ENCODE measurements around the gene CCN2.
A peak's percentile ranks its signal among the peaks of the same experiment; 100 is the strongest.

Gene CCN2

GRCh38 chr6:131946992-131947955 is 3.9 kb downstream of the CCN2 start:
- H3K27ac ChIP-seq, result no peak overlapping the region
- no peak for TF ChIP-seq CTCF (conservative IDR thresholded peaks at IDR 0.05)

GRCh38 chr6:131946404-131946991 is 4.7 kb downstream of the CCN2 start:
- no peak for TF ChIP-seq CTCF (conservative IDR thresholded peaks at IDR 0.05)
- H3K27ac ChIP-seq, result no peak overlapping the region

- no peak for TF ChIP-seq CTCF (conservative IDR thresholded peaks at IDR 0.05)
- no peak overlapping the region for H3K27ac ChIP-seq
These were observed 5.2 kb downstream of the CCN2 start for GRCh38 chr6:131945971-131946370.

- H3K27ac ChIP-seq, result peak overlapping the region; percentile 3; the same call in 1 of the 2 replicates
- TF ChIP-seq CTCF (conservative IDR thresholded peaks at IDR 0.05), result no peak
These were observed 13.2 kb downstream of the CCN2 start for GRCh38 chr6:131937703-131938631.

- TF ChIP-seq CTCF (conservative IDR thresholded peaks at IDR 0.05), result no peak
- no peak overlapping the region for H3K27ac ChIP-seq
These were observed 13.9 kb downstream of the CCN2 start for GRCh38 chr6:131937226-131937625.

GRCh38 chr6:131936156-131936555 is 15.0 kb downstream of the CCN2 start:
- H3K27ac ChIP-seq, result no peak overlapping the region
- no peak for TF ChIP-seq CTCF (conservative IDR thresholded peaks at IDR 0.05)
